ENCODE data around the gene SLC4A2.

GRCh38 chr7:151115836-151116418 is 56.5 kb downstream of the SLC4A2 start:
- TF ChIP-seq POLR2A (IDR thresholded peaks at IDR 0.05; ENCODE audit: low read length) (no peak), GATA1 (IDR thresholded peaks at IDR 0.05; ENCODE audit: low read depth, low read length) (no peak)
